HG03139 (cell line): ENCODE results near the gene MICAL3.

Experiments
- ATAC-seq: cut with Tn5 transposase; IDR thresholded peaks from one replicate; pipeline ENCODE4 v1.9.1; 2021; ENCODE audit not compliant: unreplicated experiment

The MICAL3 gene

DNA sequence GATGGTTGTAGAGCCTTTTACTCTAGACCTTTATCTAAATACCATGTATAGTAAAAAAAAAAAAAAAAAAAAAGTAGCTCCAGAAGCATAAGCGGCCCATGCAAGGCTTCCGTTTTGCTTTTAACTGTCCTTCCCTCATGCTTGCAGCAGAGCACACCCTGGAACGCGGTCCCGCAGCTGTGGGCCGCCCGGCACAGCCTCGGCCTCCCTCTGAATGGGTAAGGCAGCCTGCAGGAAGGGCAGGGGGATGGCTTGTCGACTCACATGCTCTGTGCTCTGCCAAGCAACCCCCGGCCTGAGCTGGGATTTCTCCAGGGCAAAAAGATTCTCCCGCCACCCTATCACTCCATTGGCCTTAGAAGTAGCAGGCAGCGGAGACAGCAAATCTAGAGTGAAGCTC, 148.7 kb downstream of the MICAL3 start:
- ATAC-seq: no peak

DNA sequence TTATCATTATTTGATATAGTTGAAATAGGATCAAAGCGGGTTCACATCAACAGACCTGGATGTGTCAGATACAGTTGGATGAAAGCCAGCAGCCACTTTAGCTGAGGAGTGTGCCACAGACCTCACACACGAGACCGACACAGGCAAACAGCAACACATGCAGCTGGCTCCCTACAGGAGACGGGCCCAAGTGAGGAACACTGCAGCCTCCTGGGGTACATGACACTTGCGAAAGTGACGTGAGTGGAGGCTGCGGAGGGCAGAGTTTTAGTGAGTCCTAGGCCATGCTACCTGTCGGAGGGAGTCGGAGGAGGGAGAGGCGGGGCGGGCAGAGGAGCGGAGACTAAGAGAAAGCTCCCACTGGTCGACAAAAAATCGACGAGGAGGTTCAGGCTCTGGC, 149.2 kb downstream of the MICAL3 start:
- no peak for ATAC-seq

DNA sequence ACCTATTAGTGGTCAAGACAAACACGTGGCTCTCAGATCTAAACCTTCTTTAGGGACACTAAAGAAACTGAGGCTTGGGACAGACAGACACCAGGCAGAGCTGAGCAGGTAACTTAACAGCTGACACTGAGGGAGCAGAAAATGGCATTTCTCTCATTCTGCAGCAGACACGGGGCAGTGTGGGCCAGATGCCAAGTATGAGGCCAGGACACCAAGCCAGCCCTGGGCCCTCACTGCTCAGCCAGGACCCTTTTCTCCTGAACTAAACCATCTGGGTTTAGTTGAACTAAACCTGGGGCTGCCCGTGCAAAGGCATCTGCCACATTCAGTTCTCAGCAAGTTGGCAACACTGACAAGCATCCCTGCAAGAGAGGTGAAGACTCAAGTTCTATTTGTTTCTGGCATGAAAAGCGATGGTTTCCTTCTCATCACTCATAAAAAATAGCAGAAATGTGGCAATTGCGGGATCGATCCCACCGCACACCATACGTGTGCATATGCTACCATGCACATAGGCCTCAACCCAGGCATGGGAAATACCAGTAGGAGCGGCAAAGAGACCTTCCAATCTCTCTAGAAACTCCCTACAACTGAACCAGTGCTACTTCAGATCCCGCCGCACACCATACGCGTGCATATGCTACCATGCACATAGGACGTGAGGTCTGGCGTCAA, 150.0 kb downstream of the MICAL3 start:
- no peak for ATAC-seq

DNA sequence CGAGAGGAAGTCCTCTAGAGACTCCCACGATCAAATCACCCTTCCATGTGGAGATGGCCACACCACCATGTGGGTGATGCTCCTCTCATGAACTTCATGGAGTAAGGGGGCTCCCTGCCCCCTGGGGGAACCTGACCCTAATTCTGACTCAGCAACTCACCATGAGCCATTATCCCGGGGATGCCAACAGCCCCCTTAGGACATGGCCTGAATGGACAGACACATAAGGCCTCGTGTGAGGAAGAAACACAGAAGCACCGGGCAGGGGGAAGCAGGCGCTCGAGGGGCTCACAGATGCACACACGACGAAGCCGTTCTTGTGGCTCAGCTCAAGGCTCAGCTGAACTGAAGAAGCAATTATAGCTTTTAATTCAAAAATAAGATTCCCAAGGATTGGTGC, 150.6 kb downstream of the MICAL3 start:
- no peak for ATAC-seq

DNA sequence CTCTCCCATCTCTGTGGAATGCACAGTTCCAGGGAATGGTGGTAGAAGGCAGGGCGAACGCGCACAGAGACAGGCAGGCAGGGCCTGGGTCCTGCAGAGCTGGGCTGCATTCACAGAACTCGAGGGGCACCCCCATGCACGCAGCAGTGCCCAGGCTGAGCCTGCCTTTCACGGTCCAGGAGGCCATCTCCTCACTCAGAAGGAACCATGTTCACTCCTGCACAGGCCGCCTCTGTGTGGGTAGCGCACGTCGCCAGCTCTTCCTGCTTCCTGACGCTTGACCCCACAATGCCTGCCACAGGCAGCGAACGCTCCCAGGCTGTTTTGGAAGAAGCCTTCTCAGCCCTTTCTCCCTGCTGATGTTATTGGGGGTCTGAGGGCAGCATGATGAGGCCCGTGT, 151.2 kb downstream of the MICAL3 start:
- no peak for ATAC-seq

DNA sequence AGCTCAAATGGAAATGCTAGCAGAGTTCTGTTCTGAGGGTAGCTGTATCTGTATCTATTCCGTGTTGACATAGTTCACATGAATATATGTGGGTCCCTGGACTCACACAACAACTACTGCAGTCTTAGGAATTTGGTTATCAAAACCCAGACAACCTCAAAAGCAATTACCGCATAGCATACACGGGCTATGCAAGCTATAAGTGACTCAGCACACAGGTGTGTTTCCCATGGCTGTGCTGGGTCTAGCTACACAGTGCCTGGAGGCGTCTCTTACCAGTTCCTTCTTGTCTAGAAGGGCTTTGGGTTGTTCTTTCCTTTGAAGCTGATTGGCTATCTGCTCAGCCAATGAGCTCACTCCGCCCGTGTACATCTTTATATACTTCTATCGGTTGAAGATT, 151.9 kb downstream of the MICAL3 start:
- ATAC-seq: no peak

DNA sequence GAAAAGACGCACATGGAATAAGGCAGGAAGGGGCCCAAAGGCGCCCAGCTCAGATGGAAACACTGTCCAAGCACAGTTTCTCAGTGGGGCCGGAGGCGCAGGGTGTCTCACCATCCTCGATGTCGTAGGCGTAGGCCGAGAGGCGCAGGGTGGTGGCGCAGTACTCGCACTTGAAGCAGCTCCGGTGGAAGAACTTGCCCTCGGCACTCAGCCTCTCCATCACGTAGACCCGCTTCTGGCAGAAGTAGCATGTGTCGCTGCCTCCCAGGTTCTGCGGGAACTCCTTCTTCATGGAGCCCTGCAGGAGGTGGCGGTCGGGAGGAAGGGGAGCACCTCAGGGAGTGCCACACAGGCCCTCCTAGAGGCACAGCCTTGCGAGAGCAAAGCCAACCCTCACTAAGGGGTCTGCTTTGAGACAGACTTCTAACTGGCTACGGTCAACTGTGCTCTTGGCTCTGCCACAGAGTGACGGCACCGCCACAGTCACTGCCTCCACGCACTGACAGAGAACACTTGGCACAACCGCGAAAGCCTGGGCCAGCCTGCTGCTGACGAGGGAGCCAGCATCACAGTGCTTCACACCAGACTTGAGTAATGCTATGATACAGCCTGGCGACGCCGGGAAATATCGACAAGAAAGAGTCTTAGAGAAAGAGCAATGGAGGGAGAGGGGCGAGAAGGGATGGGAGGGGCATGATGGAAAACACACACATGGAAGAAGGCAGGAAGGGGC, 152.5 kb downstream of the MICAL3 start:
- ATAC-seq: no peak

DNA sequence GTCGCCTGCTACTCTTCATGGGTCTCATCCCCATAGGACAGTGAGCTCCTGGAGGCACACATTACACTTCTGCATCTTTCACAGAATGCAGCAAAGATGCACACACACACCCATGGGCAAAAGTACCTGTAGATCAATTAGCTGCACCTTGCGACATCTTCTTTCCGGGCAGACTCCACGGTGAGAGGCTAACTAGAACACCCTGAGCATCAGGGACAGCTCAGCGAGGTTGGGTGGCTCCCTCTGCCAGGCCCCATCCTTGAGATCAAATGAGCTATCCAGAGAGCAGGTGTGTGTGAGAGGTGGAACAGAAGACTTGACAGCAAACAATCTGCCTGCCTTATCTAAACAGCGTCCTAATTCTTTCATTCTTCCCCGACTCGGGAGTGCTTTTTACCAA, 154.0 kb downstream of the MICAL3 start:
- ATAC-seq: no peak

DNA sequence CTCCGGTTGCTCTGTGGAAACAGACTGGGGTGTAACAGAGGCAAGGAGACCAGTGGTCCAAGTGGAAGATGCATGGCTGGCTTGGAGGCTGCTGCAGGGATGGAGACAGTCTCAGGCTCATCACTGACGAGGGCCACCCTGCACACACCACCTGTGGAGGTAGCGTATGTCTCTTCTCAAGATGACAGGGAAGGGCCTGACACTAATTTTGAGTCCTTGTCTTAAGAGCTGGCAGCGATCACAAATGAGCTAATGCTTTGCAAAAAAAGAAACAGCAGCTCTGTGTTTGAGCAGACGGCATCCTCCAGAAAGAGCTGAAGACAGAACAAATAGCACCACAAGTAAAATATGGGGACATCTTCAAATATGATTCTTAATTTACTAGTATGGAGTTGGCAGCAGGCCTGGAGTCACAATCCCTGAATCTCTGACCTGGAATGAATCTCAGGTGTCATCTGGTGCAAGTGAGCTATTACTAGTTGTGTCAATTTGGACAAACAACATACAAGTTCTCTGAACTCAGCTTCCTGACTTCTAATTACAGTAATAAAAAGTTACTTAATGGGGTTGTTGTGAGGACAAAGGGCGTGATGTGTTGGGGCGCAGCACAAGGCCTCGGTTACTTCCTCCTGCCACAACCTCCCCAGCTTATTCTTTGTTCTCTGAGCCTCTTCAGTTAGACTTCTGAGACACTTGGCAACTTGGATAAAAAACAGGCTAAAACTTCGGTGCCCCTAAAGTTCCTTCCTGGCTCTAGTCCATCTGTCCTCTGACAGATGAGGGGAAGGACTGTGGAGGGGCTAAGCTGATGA, 154.9 kb downstream of the MICAL3 start:
- ATAC-seq: no peak

DNA sequence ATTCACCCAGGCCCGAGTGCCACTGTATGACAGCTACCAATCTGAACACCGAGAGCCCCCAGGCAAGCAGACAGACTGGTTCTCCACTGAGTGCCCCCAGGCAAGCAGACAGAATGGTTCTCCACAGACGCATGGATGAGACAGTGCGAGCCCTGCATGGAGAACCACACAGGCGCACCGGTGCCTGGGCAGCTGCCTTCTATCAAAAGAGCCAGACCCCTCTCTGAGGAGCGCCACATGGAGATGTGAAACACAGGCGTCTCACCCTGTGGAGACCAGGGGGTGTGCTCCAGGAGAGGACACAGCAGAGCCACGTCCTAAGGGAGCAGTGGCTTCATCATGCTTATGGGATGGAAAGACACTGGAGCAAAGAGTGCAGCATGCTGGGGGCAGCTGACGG, 155.6 kb downstream of the MICAL3 start:
- no peak for ATAC-seq

DNA sequence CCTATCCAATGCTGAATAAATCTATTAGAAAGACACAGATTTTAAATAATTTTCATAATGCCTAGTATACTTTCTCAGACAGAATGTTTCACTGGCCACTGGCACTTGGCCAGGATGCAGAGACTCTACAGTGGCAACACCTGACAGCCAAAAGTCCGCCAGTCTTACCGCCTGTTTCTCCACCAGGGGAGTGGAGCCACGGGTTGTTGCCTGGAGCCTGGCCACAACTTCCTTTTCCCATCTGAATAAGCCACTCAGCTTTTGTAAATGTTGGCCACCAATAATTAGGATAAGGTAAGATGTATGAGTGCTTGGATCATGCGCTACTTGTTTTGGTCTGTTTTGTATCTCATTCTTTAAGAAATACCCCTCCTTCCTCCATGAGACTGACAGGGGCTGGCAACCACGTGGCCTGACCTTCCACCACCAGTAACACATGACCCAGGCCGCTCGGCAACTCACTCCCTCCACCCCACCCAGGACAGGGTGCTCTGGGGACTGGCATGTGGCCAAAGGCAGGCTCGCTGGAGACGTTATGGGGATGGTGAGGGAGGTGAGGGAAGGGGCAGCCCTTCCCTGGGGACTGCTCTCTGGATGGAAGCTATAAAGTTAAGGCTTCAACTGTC, 157.1 kb downstream of the MICAL3 start:
- ATAC-seq: no peak

DNA sequence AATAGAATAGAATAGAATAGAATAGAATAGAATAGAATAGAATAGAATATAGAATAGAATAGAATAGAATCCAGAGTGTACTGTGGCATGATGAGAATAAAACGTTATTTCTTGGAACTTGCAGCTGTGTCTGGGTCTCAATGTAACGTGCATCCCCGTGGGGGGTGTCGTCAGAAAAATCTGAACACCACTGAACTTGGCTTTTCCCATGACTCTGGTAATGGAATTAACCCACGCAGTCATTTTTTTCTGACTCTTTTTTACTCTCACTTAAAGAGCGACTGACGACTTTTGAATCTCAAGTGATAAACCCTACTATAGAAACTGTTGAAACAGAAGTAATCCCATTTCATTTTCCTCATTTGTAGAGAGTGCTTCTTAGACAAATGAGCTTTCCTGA, 157.7 kb downstream of the MICAL3 start:
- no peak for ATAC-seq

DNA sequence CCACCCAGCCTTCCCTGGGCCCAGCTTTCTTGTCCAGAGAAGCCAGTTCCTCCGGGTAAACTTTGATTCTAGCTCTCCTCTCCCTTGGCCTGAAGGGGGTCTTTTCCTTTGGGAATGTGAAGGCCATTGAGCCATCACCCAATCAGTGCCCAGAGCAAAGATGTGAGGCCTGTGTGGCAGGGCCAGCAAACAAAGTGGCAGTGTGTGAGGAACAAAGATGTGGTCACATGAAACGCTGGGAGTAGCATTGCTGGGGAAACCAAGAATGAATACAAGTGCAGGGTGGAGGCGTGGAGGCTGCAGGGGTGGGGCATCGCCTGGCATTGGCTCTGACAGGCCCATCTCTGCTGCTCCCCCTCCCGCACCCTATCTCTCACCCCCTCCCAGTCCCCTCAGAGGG, 158.2 kb downstream of the MICAL3 start:
- no peak for ATAC-seq

DNA sequence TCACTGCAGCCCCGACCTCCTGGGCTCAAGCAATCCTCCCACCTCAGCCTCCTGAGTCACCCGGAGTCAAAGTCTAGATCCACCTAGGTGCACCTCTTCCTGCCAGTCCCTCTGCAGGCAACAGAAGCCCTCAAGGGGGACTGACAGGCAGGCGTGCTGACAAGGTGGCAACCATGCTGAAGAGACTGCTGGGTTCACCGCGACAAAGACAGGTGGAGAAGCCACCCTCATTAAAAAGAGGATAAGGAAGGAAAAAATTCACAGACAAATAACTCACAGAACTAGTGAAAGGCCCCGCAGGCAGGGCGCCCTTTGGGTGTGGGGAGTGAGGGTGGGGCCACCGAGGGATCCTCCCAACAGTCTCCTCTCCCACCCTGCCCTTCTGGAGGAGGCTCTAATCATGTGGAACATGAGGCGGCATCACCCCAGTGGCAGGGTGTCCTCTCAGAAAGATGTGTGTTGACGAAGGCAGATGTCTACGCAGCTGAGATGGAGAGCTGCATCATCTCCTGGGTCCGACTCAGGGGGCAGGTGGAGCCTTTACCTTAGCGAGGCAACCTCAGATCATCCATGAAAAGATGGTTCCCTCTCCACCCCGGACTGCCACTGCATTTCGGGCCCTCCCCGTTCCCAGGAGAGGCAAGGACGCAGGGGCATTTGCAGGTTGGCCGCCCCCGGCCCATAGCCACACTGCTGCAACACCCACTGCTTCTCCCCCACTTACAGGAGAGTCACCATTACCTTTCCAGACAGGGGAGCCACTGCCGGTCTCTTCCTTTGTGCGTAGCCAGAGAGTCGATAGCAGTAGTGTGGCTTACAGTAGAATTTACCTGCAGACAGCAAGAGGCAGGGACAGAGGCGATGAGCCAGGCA, 158.9 kb downstream of the MICAL3 start:
- ATAC-seq: no peak

DNA sequence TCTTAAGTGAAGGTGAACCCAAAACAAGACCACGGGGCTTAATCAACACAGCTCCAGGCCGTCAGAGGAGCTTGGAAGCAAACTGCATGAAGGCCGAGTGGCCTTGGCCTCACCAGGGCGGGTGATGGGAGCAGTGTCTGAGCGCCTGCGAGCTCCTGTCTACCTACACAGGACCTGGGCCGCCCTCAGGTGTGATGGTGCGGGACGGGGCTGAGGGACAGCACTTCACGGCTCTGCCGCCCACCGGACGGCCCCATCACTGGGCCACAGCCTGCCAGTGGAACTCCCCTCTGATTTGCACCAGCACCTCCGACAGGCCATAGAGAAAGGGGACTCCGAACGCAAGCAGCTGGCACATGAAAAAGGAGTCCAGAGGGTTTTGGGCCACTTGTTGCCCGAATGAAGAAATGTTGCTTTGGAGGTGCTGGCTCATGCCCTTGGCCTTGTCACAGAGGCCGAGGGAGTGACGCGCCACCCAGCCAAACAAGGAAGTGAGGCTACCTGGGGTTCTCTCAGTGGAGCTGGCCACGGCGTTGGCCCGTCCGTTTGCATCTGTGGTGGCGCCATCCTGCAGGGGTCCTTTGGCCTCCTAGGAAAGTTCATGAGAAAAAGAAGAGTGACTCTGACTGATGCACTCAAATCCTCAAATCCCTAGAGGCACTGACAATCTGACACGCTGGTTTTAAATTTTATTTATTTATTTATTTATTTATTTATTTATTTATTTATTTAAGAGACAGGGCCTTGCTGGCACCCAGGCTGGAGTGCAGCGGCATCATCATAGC, 159.8 kb downstream of the MICAL3 start:
- no peak for ATAC-seq

DNA sequence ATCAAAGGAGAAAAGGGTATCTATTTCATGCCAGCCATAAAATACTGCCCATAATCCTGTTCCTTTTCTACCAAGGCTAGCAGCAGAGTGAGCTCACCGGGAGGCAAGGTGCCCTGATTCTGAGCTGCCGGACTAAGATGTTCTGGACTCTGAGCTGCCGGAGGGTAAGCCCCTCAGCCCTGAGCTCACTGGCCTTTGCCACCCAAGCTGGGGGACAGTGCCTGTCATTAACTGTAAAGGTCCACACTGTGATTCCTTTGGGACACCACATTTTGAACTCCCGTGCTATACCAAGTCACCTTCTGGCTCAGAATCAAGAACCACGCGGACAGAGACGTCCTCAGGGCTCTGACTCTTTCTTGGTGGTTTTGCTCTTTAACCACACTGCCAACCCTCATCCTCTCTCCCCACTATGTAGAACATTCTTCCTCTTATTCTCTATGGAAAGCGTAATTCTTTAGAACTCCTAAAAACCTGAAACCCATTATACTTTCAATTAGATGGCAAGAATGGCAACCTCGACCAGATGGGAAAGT, 161.6 kb downstream of the MICAL3 start:
- ATAC-seq: no peak

DNA sequence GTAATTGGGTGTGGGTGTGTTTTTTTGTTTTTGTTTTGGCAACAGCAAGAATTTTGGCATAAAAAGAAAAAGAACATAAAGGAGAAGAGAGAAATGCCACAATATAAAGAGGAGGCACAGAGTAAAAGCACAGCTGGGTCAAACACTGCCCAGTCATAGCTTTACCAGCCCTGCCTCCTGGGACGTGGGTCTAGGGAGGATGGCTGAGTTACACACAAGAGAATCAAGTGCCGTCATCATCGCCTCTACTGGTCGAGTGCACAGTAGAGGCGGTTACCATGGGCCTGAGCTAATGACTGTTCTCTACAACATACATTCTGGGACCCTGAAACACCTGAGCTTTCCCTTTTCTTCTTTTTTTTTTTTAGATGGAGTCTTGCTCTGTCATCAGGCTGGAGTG, 162.5 kb downstream of the MICAL3 start:
- ATAC-seq: no peak

DNA sequence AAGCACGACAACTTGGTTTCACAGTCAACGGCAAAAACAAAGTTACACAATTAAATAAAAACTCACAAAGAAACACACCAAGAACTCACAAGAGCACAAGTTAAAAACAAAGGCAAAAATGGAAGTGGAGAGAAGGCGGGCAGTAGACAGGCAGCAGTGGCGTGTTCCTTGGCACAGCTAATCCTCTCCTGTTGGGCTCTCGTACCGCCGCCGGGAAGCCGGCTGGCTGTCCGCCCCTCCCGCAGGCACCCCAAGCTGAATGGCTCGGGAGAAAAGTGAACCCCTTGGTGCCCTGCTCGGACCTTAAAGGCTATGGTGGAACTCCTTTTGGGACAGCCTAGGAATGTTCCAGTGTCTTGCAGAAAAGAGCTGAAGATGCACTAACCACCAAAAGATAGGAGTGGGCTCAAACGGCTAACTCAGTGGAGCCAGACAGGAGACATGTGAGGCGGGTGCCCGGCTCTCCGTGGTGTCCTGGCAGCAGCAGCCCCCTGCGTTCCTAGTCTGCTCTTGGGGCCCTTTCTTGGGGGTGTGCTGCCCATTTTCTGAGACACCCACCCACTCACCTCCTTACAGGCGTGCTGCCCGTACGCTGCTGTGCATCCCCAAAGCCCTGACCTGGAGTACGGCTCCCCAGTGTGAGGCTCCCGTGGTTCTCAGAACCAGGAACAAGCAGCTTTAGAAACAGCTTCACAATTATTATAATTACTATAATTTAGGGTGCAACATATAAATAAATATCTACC, 164.0 kb downstream of the MICAL3 start:
- no peak for ATAC-seq

DNA sequence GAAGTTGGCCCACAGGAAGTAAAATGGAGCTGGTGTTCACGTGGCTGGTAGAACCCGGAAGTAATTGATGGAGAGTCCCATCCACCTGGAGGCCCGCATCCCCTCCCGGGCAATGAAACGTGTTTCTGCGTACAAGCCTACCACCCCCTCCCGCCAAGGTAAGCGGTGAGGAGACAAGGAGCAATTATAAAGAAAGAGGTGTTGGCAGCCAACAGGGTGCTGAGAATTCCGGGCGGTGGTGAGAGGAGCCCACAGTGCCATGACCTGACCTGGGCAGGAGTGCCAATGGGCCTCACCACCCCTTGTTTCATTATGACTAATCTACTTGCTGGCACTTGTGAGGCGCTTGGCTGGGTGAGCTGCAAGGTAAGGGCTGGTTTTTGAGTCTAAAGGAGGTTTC, 166.3 kb downstream of the MICAL3 start:
- no peak for ATAC-seq
